HEK293 (cell line): ENCODE measurements around the gene BBX.

Source experiments
- CTCF ChIA-PET: fragments of 350-600 bp; formaldehyde crosslinking; extraction: SDS; loops from one replicate; lab custom pipeline; 2021; ENCODE audit warnings: antibody characterized with exemption; lab: Yijun Ruan, JAX
- POLR2A ChIA-PET: fragments of 300-600 bp; formaldehyde crosslinking; extraction: SDS; loops from one replicate; lab custom pipeline; 2020; ENCODE audit warnings: antibody characterized with exemption, inconsistent platforms; lab: Yijun Ruan, JAX
- H3K27ac ChIP-seq: fragments of 200-500 bp; sonication (Bioruptor generic); 2 replicates; pipeline ENCODE4 v1.5.1; 2014; ENCODE audit warnings: low read depth, low read length, control low read depth, inconsistent platforms; ENCODE audit errors: extremely low read depth
- H3K36me3 ChIP-seq, 2 experiments: fragments of 200-500 bp in 1 of 2; sonication (Bioruptor generic) in 1 of 2; 1 replicate in 1 of 2; 2 replicates in 1 of 2; pipeline ENCODE4 v1.5.1; 2014 to 2017; ENCODE audit warnings: inconsistent platforms in 2 of 2, low read length in 2 of 2; ENCODE audit not compliant: control insufficient read depth in 2 of 2, insufficient read depth in 1 of 2
- H3K4me1 ChIP-seq: fragments of 200-500 bp; sonication (Bioruptor generic); 2 replicates; pipeline ENCODE4 v1.5.1; 2014; ENCODE audit warnings: mild to moderate bottlenecking, low read length, inconsistent platforms; ENCODE audit not compliant: control insufficient read depth, insufficient read depth
- H3K4me3 ChIP-seq: 2 replicates; pipeline ENCODE4 v1.5.1; 2011; ENCODE audit warnings: low read depth, mild to moderate bottlenecking, control low read depth, low read length, moderate library complexity
- H3K9me3 ChIP-seq: fragments of 200-500 bp; sonication (Bioruptor generic); 2 replicates; pipeline ENCODE4 v1.5.1; 2014; ENCODE audit warnings: low read depth, low read length, inconsistent platforms; ENCODE audit not compliant: control insufficient read depth, insufficient read depth
- FEZF1 ChIP-seq: fragments of 450-650 bp; formaldehyde crosslinking; IDR thresholded peaks from 2 replicates; pipeline ENCODE4 v1.5.1; 2016; ENCODE audit warnings: missing biosample characterization, missing genetic modification characterization
- KLF8 ChIP-seq: fragments of 450-650 bp; formaldehyde crosslinking; IDR thresholded peaks from 2 replicates; pipeline ENCODE4 v1.5.1; 2016; ENCODE audit warnings: missing biosample characterization, missing genetic modification characterization
- RBAK ChIP-seq: fragments of 450-650 bp; formaldehyde crosslinking; IDR thresholded peaks from 2 replicates; pipeline ENCODE4 v1.5.1; 2016; ENCODE audit warnings: missing biosample characterization, missing genetic modification characterization
- TCF7L2 ChIP-seq: IDR thresholded peaks from 2 replicates; pipeline ENCODE4 v1.6.1; 2011; ENCODE audit warnings: low read depth, mild to moderate bottlenecking, inconsistent platforms, low read length, moderate library complexity, borderline replicate concordance
- TRIM28 ChIP-seq: IDR thresholded peaks from 2 replicates; pipeline ENCODE4 v1.6.1; 2011; ENCODE audit warnings: low read length, control low read depth, borderline replicate concordance
- ZBTB48 ChIP-seq: fragments of 450-650 bp; formaldehyde crosslinking; IDR thresholded peaks from 2 replicates; pipeline ENCODE4 v1.5.1; 2016; ENCODE audit warnings: missing biosample characterization, missing genetic modification characterization
- ZBTB7A ChIP-seq: fragments of 450-650 bp; formaldehyde crosslinking; IDR thresholded peaks from 2 replicates; pipeline ENCODE4 v1.5.1; 2016; ENCODE audit warnings: low read depth, missing biosample characterization, missing genetic modification characterization
- ZFP37 ChIP-seq: fragments of 450-650 bp; formaldehyde crosslinking; IDR thresholded peaks from 2 replicates; pipeline ENCODE4 v1.5.1; 2016; ENCODE audit warnings: missing biosample characterization, missing genetic modification characterization
- ZNF112 ChIP-seq: fragments of 450-650 bp; formaldehyde crosslinking; IDR thresholded peaks from 2 replicates; pipeline ENCODE4 v1.5.0; 2017; ENCODE audit warnings: missing biosample characterization, missing genetic modification characterization
- ZNF133 ChIP-seq: fragments of 450-650 bp; formaldehyde crosslinking; IDR thresholded peaks from 2 replicates; pipeline ENCODE4 v1.5.1; 2016; ENCODE audit warnings: missing biosample characterization, missing genetic modification characterization
- ZNF174 ChIP-seq: fragments of 450-650 bp; formaldehyde crosslinking; IDR thresholded peaks from 2 replicates; pipeline ENCODE4 v1.5.0; 2017; ENCODE audit warnings: missing biosample characterization, mild to moderate bottlenecking, missing genetic modification characterization
- ZNF2 ChIP-seq: fragments of 450-650 bp; formaldehyde crosslinking; IDR thresholded peaks from 2 replicates; pipeline ENCODE4 v1.5.1; 2016; ENCODE audit warnings: missing biosample characterization, missing genetic modification characterization
- ZNF202 ChIP-seq: fragments of 450-650 bp; formaldehyde crosslinking; IDR thresholded peaks from 2 replicates; pipeline ENCODE4 v1.5.1; 2016; ENCODE audit warnings: missing biosample characterization, missing genetic modification characterization, borderline replicate concordance
- ZNF23 ChIP-seq: fragments of 450-650 bp; formaldehyde crosslinking; IDR thresholded peaks from 2 replicates; pipeline ENCODE4 v1.5.1; 2016; ENCODE audit warnings: missing biosample characterization, missing genetic modification characterization, borderline replicate concordance
- ZNF248 ChIP-seq: fragments of 450-650 bp; formaldehyde crosslinking; IDR thresholded peaks from 2 replicates; pipeline ENCODE4 v1.5.1; 2017; ENCODE audit warnings: missing biosample characterization, missing genetic modification characterization
- ZNF311 ChIP-seq: fragments of 450-650 bp; formaldehyde crosslinking; IDR thresholded peaks from 2 replicates; pipeline ENCODE4 v1.5.1; 2017; ENCODE audit warnings: missing biosample characterization, missing genetic modification characterization, borderline replicate concordance
- ZNF391 ChIP-seq: fragments of 450-650 bp; formaldehyde crosslinking; IDR thresholded peaks from 2 replicates; pipeline ENCODE4 v1.5.1; 2016; ENCODE audit warnings: low read depth, missing biosample characterization, missing genetic modification characterization, borderline replicate concordance
- ZNF473 ChIP-seq: fragments of 450-650 bp; formaldehyde crosslinking; IDR thresholded peaks from 2 replicates; pipeline ENCODE4 v1.5.1; 2017; ENCODE audit warnings: missing biosample characterization, missing genetic modification characterization
- ZNF747 ChIP-seq: fragments of 450-650 bp; formaldehyde crosslinking; IDR thresholded peaks from 2 replicates; pipeline ENCODE4 v1.5.1; 2016; ENCODE audit warnings: missing biosample characterization, missing genetic modification characterization
- ZXDB ChIP-seq: fragments of 450-650 bp; formaldehyde crosslinking; IDR thresholded peaks from 2 replicates; pipeline ENCODE4 v1.5.1; 2016; ENCODE audit warnings: missing biosample characterization, missing genetic modification characterization
- TF ChIP-seq, protein P1 (sequence below): fragments of 450-650 bp; formaldehyde crosslinking; IDR thresholded peaks from 2 replicates; pipeline ENCODE4 v1.5.1; 2017; ENCODE audit warnings: missing biosample characterization, missing genetic modification characterization
- TF ChIP-seq, protein P2 (sequence below): fragments of 450-650 bp; formaldehyde crosslinking; IDR thresholded peaks from 2 replicates; pipeline ENCODE4 v1.5.1; 2016; ENCODE audit warnings: missing biosample characterization, missing genetic modification characterization, borderline replicate concordance

Gene BBX

GRCh38 chr3:107531917-107532469 is 9.2 kb downstream of the BBX start:
- Histone ChIP-seq H3K27ac (no peak overlapping the region), H3K36me3 (peaks cover 0 to 21% of the 10 kb centered on the region in 2 experiments; a peak in 2 of 3 replicates), H3K4me1 (no peaks in the 10 kb centered on the region), H3K9me3 (no peaks in the 10 kb centered on the region), H3K4me3 (no peak overlapping the region)
- POLR2A ChIA-PET: interaction anchor here (1.1 kb wide), 1 partner anchor 9 kb away, joined by 3 read pairs; the partner anchor contains the start of gene BBX
- TF ChIP-seq ZBTB48 (tag by site-specific recombination): no peak
- TF ChIP-seq RBAK: no peak
- no peak for TF ChIP-seq ZXDB
- TF ChIP-seq ZNF112 (tag by site-specific recombination): no peak
- peak; percentile 33; the same call in 1 of the 2 replicates for TF ChIP-seq FEZF1
- TF ChIP-seq, protein P1, sequence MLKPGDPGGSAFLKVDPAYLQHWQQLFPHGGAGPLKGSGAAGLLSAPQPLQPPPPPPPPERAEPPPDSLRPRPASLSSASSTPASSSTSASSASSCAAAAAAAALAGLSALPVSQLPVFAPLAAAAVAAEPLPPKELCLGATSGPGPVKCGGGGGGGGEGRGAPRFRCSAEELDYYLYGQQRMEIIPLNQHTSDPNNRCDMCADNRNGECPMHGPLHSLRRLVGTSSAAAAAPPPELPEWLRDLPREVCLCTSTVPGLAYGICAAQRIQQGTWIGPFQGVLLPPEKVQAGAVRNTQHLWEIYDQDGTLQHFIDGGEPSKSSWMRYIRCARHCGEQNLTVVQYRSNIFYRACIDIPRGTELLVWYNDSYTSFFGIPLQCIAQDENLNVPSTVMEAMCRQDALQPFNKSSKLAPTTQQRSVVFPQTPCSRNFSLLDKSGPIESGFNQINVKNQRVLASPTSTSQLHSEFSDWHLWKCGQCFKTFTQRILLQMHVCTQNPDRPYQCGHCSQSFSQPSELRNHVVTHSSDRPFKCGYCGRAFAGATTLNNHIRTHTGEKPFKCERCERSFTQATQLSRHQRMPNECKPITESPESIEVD (tag by site-specific recombination): peak; percentile 68
- TF ChIP-seq KLF8 (tag by site-specific recombination): no peak
- no peak for TF ChIP-seq ZNF23 (tag by site-specific recombination)
- peak; percentile 43; the same call in 1 of the 2 replicates for TF ChIP-seq ZNF202 (tag by site-specific recombination)
- CTCF ChIA-PET: interaction anchor here (0.7 kb wide), 1 partner anchor 17 kb away, joined by 3 read pairs; no protein-coding TSS in a partner anchor

DNA sequence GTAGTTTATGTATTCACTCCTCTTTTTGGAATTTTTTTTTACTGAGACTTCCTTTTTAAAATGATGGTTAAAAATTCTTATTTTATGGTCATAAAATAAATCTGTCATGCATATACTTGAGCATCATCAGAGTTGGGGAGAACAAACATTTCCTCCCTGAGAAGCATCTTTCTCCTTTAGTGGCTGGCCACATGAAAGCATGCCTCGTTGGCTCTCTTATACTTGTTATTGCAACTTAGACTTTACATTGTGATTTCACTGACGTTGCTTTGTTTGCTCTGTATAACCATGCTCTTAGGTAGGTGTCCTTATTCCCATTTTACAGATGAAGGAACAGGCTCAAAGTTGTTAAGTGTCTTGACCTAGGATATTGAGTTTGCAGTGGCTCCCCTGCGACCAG is 18.1 kb downstream of the BBX start:
- POLR2A ChIA-PET: no interaction called here
- CTCF ChIA-PET: no interaction called here

More for the DNA sequence above, 18.1 kb downstream of the BBX start:
- Histone ChIP-seq H3K36me3 (peaks cover 0 to 4% of the 10 kb centered on the region in 2 experiments; a peak in 1 of 3 replicates), H3K27ac (no peak overlapping the region), H3K4me1 (no peaks in the 10 kb centered on the region; the same call in 1 of the 2 replicates), H3K9me3 (no peaks in the 10 kb centered on the region), H3K4me3 (no peak overlapping the region)
- TF ChIP-seq ZNF391 (tag by site-specific recombination) (no peak), TCF7L2 (no peak), ZNF174 (tag by site-specific recombination) (no peak), KLF8 (tag by site-specific recombination) (no peak), ZNF2 (tag by site-specific recombination) (no peak), ZNF473 (no peak), TRIM28 (no peak), ZBTB7A (tag by site-specific recombination) (no peak), ZNF311 (tag by site-specific recombination) (no peak), ZFP37 (tag by site-specific recombination) (no peak), ZNF747 (tag by site-specific recombination) (no peak), ZNF133 (no peak), ZNF248 (no peak)
- TF ChIP-seq, protein P2, sequence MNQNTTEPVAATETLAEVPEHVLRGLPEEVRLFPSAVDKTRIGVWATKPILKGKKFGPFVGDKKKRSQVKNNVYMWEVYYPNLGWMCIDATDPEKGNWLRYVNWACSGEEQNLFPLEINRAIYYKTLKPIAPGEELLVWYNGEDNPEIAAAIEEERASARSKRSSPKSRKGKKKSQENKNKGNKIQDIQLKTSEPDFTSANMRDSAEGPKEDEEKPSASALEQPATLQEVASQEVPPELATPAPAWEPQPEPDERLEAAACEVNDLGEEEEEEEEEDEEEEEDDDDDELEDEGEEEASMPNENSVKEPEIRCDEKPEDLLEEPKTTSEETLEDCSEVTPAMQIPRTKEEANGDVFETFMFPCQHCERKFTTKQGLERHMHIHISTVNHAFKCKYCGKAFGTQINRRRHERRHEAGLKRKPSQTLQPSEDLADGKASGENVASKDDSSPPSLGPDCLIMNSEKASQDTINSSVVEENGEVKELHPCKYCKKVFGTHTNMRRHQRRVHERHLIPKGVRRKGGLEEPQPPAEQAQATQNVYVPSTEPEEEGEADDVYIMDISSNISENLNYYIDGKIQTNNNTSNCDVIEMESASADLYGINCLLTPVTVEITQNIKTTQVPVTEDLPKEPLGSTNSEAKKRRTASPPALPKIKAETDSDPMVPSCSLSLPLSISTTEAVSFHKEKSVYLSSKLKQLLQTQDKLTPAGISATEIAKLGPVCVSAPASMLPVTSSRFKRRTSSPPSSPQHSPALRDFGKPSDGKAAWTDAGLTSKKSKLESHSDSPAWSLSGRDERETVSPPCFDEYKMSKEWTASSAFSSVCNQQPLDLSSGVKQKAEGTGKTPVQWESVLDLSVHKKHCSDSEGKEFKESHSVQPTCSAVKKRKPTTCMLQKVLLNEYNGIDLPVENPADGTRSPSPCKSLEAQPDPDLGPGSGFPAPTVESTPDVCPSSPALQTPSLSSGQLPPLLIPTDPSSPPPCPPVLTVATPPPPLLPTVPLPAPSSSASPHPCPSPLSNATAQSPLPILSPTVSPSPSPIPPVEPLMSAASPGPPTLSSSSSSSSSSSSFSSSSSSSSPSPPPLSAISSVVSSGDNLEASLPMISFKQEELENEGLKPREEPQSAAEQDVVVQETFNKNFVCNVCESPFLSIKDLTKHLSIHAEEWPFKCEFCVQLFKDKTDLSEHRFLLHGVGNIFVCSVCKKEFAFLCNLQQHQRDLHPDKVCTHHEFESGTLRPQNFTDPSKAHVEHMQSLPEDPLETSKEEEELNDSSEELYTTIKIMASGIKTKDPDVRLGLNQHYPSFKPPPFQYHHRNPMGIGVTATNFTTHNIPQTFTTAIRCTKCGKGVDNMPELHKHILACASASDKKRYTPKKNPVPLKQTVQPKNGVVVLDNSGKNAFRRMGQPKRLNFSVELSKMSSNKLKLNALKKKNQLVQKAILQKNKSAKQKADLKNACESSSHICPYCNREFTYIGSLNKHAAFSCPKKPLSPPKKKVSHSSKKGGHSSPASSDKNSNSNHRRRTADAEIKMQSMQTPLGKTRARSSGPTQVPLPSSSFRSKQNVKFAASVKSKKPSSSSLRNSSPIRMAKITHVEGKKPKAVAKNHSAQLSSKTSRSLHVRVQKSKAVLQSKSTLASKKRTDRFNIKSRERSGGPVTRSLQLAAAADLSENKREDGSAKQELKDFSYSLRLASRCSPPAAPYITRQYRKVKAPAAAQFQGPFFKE (tag by site-specific recombination): no peak
